SH-SY5Y (cell line): ENCODE data around the gene MAGEA8.

Experiments
- GATA2 ChIP-seq: IDR thresholded peaks from 2 replicates; pipeline ENCODE4 v1.6.1; 2011; ENCODE audit warnings: mild to moderate bottlenecking, low read depth, low read length
- GATA3 ChIP-seq: IDR thresholded peaks from 2 replicates; pipeline ENCODE4 v1.6.1; 2011; ENCODE audit warnings: low read depth, mild to moderate bottlenecking, low read length, moderate library complexity

DNA sequence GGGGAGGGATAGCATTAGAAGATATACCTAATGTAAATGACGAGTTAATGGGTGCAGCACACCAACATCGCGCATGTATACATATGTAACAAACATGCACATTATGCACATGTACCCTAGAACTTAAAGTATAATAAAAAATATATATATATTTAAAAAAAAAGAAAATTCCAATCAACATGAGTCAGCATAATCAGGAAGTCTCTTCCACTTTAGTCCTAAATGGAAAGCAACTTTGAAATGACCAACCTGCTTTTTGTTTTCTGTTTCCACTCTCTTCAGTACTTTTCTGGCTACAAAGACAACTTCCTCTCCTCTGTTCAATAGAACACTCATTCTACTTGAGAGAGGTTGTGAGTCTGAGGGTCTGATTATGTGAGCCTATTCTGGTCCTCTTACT is 13.5 kb upstream of the MAGEA8 start:
- TF ChIP-seq GATA3: no peak
- TF ChIP-seq GATA2: no peak
